HL-60/S4 treated with retinoic acid at 250 ng/mL for 4 days and 3 days (cell line): Measurements from ENCODE around the gene MAP3K7CL.

Source experiments
- in situ Hi-C: fragments of 300-500 bp; cut with MboI; formaldehyde crosslinking; loops from 2 replicates; pipeline ENCODE4 v1.7.0; 2022; ENCODE audit warnings: low sequenced_read_pairs

MAP3K7CL gene

DNA sequence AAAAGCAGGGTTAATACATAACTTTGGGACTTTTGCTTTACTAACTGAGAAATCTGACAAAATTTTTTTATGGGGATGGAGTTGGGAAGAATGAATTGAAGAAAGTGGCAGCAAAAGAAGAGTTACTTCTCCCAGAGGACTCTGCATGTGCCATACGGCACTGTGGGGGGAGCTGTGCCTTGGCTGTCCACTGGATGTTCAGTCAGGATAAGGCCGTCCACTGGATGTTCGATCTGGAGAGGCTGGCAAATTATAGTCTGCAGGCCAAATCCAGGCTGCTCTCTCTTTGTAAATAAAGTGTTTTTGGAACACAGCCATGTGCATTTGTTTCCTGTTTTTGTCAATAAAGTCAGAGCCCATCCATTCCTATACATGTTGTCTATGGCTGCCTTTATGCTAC, 4.5 kb upstream of the MAP3K7CL start:
- in situ Hi-C loops, result no loop called here

DNA sequence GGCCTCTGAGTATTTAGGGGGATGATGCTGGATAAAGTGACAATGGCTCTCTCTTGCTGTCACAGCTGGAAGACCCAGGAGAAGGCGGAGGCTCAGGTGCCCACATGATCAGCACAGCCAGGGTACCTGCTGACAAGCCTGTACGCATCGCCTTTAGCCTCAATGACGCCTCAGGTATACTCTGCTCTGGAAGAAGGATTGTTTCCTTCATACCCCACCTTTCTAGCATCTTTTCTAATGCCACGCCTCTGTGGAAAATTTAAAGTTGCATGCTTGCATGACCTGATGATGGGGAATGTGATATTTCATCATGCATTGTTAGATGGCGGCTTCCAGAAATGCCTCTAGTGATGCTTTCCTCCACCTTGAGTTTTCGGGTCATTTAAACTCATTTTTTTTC, 2.8 kb downstream of the MAP3K7CL start:
- in situ Hi-C loops, result no loop called here

DNA sequence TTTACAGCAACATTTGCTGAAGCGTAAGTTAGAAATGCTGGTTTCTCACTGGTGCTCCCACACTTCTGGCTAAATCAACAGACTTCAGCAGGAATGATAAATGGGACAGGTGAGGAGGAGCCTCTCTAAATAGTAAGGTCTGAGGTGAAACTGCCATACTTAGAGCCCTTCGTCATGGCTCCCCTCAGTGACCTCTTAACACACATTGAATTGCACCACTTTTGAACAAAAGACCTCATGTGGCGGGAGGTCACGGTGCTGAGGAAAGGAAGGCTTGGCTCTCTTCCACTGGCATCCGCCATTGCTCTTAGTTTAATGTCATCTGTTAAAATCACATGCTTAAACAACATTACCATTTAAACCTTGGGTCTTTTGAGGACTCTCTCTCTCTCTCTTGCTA, 3.4 kb downstream of the MAP3K7CL start:
- in situ Hi-C loops, result no loop called here

DNA sequence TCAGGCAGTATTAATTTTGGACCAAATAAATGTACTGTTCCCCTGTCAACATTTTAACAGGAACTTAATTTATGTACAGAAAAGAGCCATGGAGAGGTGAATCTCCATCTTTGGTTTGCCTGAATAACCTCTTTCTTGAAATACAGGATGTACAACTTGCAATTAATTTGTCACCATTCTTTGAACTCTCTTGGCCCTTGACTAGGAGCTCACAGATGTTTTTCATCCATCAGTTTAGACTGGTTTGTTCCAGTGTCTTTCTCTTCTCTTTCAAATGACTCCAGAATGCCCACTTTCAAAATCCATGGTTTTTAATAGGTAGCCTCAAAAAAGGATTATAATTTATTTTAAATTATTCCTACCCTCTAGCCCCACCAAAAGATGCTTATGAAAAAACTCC, 5.0 kb downstream of the MAP3K7CL start:
- in situ Hi-C loops, result no loop called here

DNA sequence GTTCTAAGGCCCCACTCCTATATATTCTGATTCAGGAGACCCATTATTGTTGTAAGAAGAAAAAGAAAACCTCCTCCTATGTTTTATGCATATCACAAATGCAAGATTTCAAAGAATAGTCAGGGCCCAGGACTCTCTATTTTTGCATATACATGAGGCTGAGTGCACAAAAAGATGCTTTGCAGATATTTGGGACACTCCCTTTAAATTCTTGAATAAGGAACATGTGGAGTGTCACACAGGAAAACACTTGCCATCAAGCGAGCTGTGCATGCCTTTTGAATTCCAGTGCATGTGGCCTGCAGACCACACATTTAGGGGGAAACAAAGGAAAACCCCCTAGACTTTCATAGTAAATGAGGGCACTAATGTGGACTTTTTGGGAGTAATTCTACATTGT, 5.6 kb downstream of the MAP3K7CL start:
- in situ Hi-C loops, result no loop called here

DNA sequence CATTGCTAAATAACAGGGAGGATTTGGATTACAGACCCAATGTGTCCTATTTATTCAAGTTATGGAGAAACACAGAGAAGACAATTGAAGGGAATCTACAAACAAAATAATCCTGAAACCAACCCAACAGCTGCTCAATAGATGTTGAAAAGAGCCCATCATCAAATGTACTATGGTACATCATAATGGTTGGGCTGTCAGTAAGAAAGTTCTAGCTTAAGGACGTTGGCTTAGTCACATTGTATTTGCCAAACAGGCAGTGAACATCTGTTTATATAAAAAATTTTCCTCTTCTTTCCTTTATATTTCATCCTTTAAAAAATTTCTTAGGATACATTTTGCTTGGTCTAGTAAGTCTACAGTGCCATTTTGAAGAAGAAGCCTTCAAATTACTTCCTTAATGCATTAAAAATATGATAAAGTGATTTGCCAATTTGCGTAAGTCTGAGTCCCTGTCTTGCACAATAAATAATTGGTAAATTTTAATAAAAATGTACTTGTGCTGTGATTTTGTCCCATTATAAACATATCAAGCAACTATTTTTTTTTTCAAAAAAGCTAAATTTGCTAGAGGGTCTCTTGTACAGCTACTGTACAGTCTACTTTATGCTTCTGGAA, 14.4 kb downstream of the MAP3K7CL start:
- in situ Hi-C loops, result no loop called here

DNA sequence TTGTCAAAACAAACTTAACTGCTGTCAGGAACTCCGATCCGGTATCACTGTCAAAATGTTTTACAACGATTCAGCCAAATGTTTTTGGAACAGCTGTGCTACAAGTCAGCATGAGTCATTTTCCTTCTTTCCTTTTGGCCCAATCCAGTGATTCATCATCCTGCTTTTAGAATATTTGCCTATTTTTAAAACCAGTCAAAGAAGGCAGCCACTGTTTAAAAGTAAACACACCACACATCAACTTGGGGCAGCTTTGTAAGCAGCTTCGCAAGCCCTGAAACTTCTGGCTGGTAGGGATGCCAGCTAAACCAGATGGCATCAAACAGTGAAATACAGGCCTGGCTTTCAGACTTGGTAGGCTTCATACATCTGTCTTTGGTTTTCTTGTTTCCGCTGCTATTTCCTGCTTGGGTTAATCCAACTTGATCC, 14.9 kb downstream of the MAP3K7CL start:
- in situ Hi-C loops, result no loop called here

DNA sequence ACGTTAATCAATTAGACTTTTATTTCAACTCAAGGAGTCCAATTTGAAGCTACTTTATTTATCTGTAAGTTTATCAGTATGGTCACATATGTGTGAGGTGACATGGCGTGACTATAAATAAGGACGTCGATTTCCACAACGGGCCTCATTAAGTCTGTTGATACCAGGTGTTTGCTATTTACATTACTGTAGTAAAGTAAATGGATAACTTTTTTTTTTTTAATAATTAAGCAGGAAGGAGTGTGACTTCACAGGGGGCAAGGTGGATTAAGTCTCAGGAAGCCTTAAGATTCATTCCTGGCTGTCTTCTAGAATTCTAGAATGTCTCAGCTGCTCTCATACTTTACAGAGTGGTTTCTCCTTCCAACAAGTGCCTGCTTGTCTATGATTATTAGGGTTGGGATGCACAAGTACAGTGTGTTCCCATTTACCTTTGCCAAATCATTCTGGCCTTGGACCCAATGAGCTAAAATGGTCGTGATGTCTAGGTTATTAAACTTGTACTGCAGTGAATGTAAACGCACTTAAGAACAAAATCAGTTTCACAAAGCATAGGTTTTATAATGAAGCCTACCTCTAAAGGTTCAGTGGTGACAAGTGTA, 15.5 kb downstream of the MAP3K7CL start:
- in situ Hi-C loops, result no loop called here

DNA sequence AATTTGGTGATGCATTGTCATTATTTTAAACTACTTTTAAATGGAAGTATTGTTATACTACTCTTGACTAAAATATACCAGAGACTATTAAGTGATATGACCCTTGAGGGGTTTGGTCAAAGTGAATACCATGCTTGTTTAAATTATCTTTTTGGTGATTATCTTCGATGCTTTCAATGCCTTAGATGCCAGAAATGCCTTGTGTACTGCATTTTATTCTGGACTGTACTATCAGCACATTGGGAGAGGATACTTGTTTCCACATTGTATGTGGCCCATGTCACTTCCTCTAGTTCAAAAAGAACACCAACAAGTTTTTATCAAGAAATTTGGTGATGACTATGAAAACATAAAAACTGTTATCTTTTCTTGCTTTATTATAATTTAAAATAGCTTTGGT, 16.3 kb downstream of the MAP3K7CL start:
- in situ Hi-C loops, result no loop called here

DNA sequence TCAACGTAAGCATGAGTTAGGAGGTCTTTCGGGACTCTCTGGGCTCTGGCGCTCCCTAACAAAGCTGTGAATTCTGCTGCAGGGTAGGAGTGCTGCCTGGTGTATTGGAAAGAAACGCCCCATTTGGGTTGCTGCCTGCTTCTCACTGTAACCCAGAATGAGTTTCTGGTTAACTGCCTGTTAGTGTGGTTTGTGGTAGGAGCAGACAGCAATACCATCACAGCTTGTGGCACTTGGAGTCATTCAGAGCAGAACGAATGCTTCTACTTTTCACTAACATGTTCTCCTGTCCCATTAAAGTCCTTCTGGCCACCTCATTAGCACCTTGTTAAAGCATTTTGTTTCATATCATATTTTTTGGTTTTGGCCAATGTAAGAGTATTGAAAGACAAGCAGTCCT, 18.1 kb downstream of the MAP3K7CL start:
- in situ Hi-C loops, result no loop called here

DNA sequence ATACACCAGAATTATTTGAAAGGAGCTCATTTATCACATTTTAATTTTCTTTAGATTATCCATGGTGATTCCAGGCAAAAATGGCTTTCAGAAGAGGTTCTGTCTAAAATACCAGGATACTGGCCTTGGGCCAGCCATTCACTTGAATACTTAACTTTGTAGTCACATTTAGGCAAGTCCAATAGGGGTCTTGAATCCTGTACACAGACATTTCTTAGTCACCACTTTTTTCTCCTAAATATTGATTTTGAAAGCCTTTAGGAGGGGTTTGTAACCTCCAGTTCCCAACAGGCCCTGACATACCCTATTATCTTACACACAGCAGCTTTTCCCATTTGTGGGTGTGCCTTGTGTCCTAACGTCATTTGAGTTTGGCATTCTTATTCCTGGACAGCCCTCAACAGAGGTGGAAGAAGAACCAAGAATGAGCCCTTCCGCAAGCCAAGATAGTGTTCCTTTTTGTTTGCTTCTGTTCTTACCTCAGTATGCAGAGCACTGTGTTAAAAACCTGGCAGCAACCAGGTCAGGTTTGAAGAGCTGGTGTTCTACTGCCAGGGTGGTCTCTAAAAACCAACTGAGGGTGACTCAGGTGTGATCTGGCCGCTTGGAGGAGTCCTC, 19.5 kb downstream of the MAP3K7CL start:
- in situ Hi-C loops, result no loop called here

DNA sequence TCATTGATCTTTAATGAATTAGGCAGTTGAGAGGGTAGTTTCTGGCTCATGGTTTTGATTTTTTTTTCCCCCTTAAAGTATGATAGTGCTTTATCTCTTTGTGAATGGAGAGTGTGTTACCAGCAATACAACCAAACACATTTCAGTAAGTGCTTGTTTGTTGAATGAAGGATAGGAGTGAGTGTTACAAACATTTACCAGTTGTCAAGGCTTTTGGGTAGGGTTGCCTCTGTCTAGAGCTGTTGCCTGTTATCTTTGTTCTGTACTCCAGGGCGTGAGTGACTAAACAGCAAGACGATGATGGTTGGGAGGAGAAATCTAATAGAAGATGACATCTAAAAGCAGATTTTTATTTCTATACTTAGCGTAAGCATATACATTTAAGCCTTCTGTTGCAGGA, 21.5 kb downstream of the MAP3K7CL start:
- in situ Hi-C loops, result no loop called here

DNA sequence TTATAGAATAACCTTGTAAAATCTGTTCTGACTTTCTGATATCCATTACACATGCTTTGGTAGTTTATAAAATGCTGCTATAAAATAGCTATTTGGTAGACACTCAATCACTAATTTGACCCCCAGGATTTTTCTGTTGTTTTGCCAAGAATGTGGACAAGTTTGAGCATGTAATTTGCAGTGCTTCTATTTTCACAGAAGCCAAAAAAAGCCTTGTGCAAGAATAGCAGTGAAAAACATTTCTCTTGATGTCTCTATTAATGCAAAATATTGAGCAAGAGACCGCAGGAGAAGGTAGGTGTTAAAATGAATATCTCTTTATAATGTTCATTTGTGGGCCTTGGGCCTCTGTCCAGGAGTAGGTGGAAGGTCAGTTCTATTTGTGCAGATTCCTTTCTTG, 22.5 kb downstream of the MAP3K7CL start:
- in situ Hi-C loops, result no loop called here

DNA sequence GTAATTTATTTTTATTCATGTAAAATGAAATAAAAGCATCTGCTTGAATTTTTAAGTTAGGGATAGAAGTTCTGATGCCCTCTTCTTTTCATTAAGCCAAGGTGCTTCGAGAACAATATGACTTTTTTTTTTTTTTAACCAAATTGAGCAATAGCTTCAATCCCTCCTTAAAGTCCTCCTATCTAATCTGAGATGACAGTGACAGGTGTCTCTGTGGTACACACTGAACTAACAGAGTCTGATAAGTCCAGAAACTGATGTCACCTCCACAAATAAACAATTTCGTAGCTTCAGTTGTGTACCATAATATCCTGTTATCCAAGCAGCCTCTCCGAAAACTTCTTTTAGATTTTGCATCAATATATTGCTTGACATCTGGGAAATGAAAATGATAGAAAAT, 23.8 kb downstream of the MAP3K7CL start:
- in situ Hi-C loops, result no loop called here

DNA sequence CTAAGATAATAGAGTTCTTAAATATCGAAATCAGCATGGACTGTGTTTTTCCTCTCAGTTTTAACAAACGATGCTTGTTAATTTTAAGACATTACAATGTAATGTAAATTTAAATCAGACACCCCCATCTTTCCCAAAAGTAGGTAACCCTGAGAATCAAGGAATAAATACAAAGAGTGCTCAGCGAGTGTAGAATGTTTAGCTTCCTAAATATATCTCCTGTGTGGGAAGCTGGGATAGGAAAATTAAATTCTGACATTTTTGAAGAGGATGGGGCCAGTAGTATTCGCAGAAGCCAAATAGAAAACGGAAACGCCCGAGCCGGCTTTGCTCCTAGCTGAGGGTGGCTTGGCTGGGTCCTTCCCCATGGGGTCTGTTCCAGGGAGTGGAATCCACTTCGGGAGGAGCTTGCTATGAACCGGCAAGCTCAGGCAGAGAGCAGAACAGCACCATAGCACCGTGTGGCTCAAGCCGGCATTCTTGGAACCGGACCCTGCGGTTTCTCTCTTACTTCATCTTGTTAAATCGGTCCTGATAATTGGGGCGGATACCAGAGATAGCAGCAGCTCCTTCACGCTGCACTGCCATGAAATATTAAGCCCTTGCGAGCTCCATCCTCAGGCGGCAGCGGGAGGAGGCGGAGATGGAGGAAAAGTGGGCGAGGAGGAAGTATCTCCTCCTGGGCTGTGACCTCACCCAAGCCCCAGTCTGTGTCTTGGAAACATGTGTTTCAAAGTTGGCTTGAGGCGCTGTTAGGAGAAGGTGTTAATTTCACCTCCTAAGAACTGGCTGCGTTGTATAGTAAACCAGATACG, 24.9 kb downstream of the MAP3K7CL start:
- in situ Hi-C loops, result no loop called here

DNA sequence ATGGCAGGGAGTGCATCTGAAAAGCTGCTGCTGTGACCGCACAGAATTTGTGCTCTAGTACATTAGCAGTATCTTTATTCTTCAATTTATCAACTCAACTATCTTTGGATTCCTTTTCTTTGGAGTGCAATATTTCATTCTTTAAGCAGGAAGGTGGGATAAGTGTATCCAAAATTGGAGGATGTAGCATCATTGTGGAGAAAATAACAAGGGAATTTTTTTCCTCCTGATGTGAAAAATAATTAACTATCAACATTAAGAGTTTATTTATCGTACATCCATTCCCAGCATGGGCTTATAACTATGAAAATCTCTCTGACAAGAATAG, 25.5 kb downstream of the MAP3K7CL start:
- in situ Hi-C loops, result no loop called here

DNA sequence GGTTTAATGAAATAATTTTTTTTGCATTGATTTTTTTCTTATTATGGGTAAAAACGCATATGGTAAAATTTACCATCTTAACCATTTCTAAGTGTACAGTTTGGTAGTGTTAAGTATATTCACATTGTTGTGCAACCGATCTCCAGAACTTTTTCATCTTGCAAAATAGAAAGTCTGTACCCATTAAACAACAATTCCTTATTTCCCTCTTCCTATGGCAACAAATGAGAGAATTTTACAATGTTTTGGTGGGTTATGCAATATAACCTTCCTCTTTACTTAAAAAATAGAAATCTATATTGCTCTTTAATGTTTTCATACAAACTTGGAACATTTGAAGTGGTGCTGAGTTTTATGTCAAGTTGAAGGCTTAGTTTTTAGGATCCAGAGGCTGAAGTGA, 26.6 kb downstream of the MAP3K7CL start:
- in situ Hi-C loops, result no loop called here

DNA sequence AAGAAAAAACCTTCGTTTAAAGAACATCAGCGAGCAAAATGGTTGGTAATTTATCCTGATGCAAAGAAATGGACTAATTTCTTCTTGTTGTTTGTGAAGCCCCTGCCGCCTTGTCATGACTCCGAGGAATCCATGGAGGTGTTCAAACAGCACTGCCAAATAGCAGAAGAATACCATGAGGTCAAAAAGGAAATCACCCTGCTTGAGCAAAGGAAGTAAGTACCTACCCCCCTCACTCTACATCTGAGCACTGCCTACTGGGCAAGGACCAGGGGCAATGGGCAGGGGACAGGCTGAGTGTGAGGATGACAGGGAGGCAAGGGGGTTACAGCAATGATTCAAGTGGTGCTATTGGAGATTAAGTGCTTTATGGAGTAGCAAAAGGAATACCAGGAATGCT, 29.4 kb downstream of the MAP3K7CL start:
- in situ Hi-C loops, result loop anchor here (10.0 kb wide), 1 partner anchor 215 kb away; no protein-coding TSS in a partner anchor

DNA sequence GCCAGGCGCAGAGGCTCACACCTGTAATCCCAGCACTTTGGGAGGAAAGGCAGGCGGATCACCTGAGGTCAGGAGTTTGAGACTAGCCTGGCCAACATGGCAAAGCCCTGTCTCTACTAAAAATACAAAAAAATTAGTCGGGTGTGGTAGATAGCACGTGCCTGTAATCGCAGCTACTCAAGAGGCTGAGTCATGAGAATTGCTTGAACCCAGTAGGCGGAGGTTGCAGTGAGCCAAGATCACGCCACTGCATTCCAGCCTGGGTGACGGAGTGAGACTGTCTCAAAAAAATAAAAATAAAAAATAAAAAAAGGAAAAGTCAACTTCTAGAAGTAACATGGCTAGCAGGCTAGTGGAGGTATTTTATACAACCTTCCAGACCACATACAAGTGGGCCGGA, 32.4 kb downstream of the MAP3K7CL start:
- in situ Hi-C loops, result loop anchor here (10.0 kb wide), 1 partner anchor 212 kb away; no protein-coding TSS in a partner anchor

DNA sequence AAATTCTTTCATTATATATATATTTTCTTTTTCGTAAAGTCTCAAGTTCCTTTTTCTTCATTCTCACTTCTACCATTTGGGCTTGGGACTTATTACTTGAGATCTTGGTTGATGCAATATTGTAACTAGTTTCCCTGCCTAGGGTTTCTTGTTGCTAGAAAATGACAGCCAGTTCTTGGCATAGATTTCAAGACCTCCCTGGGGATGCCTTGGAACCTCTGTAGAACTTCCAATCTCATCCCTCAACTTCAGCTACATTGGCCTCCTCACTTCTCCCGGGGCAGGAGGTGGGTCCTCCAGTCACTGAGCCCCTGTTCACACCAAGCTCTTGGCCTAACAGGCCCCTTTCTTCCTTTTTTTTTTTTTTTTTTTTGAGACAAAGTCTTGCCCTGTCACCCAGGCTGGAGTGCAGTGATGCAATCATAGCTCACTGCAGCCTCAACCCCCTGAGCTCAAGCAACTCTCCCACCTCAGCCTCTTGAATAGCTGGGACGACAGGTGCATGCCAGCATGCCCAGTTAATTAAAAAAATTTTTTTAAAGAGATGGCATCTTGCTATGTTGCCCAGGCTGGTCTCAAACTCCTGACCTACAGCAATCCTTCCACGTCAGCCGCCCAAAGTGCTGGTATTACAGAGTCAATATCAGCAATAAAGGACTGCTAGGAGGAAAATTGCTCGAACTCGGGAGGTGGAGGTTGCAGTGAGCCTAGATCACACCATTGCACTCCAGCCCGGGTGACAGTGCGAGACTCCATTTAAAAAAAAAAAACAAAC, 33.1 kb downstream of the MAP3K7CL start:
- in situ Hi-C loops, result loop anchor here (10.0 kb wide), 1 partner anchor 211 kb away; no protein-coding TSS in a partner anchor
